Nephron progenitor cell (in vitro differentiated cells): ENCODE results near the gene SOST.

Experiments used
- DNase-seq: peaks from one replicate; pipeline ENCODE4 v3.0.0; 2021
- H3K27ac Mint-ChIP-seq: 2 replicates; pipeline ENCODE4 v1.8.0; 2021; ENCODE audit warnings: mild to moderate bottlenecking, moderate library complexity, mixed read lengths
- H3K27me3 Mint-ChIP-seq: 2 replicates; pipeline ENCODE4 v1.8.0; 2021; ENCODE audit warnings: mild to moderate bottlenecking, low read depth, mixed read lengths; ENCODE audit not compliant: poor library complexity
- H3K36me3 Mint-ChIP-seq: 2 replicates; pipeline ENCODE4 v1.8.0; 2021; ENCODE audit warnings: low read depth, mixed read lengths
- H3K4me1 Mint-ChIP-seq: 2 replicates; pipeline ENCODE4 v1.8.0; 2021; ENCODE audit warnings: mixed read lengths
- H3K4me3 Mint-ChIP-seq: 2 replicates; pipeline ENCODE4 v1.8.0; 2021; ENCODE audit warnings: mild to moderate bottlenecking, moderate library complexity, mixed read lengths
- H3K9me3 Mint-ChIP-seq: 2 replicates; pipeline ENCODE4 v1.8.0; 2021; ENCODE audit warnings: mild to moderate bottlenecking, moderate library complexity, mixed read lengths
- CTCF ChIP-seq: fragments of 200-600 bp; sonication (generic); IDR thresholded peaks from 2 replicates; pipeline ENCODE4 v1.5.0; 2021; ENCODE audit warnings: antibody characterized with exemption

SOST gene

DNA sequence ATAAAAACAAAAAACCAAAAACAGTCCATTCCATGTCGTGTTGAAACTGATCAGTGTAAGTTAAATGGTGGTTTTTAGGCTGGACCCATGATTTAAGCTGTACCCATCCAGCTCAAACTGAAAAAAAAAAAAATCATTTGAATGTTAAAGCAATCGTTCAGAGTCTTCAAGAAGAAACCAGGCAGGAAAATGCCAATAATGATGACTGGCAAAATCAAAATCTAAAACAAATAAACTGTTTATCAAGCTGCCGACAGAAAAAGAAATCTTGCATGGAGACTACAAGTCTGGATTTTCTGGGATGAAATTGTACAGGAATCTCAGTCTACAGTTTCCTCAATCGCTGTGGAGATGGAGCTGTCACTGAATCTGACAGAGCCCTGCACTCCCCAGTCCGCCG is 40.7 kb downstream of the SOST start:
- no peak overlapping the region for H3K27ac Mint-ChIP-seq
- H3K36me3 Mint-ChIP-seq, result no peaks in the 10 kb centered on the region
- H3K9me3 Mint-ChIP-seq, result no peaks in the 10 kb centered on the region
- H3K27me3 Mint-ChIP-seq, result peaks cover 50% of the 10 kb centered on the region
- peaks cover 72% of the 10 kb centered on the region for H3K4me1 Mint-ChIP-seq
- no peak overlapping the region for H3K4me3 Mint-ChIP-seq
- DNase-seq, result no peak
- TF ChIP-seq CTCF, result no peak

GRCh38 chr17:43714465-43715149 is 44.0 kb downstream of the SOST start:
- H3K27ac Mint-ChIP-seq, result no peak overlapping the region
- no peaks in the 10 kb centered on the region for H3K36me3 Mint-ChIP-seq
- peaks cover 4% of the 10 kb centered on the region for H3K9me3 Mint-ChIP-seq
- TF ChIP-seq CTCF, result no peak
- peak overlapping the region; percentile 76 for H3K4me3 Mint-ChIP-seq
- no peak for DNase-seq
- peaks cover 55% of the 10 kb centered on the region for H3K4me1 Mint-ChIP-seq
- H3K27me3 Mint-ChIP-seq, result peaks cover 74% of the 10 kb centered on the region

- Mint-ChIP-seq H3K36me3 (no peaks in the 10 kb centered on the region), H3K4me1 (peaks cover 47% of the 10 kb centered on the region)
- peak; percentile 59 for DNase-seq
Observed at GRCh38 chr17:43713494-43714162, 45.0 kb downstream of the SOST start.

GRCh38 chr17:43712397-43712796 is 46.2 kb downstream of the SOST start:
- Mint-ChIP-seq H3K36me3 (no peaks in the 10 kb centered on the region), H3K4me1 (peaks cover 38% of the 10 kb centered on the region), H3K9me3 (peaks cover 4% of the 10 kb centered on the region), H3K4me3 (peak overlapping the region; percentile 20), H3K27me3 (peaks cover 71% of the 10 kb centered on the region), H3K27ac (no peak overlapping the region)
- TF ChIP-seq CTCF, result no peak
- no peak for DNase-seq

More at GRCh38 chr17:43713494-43714162, 45.0 kb downstream of the SOST start:
- Mint-ChIP-seq H3K27ac (peak overlapping the region; percentile 16), H3K4me3 (peak overlapping the region; percentile 76), H3K9me3 (peaks cover 4% of the 10 kb centered on the region), H3K27me3 (peaks cover 73% of the 10 kb centered on the region)
- TF ChIP-seq CTCF, result no peak

- no peaks in the 10 kb centered on the region for H3K36me3 Mint-ChIP-seq
- DNase-seq, result no peak
- H3K27ac Mint-ChIP-seq, result no peak overlapping the region
- TF ChIP-seq CTCF, result no peak
- H3K9me3 Mint-ChIP-seq, result peaks cover 4% of the 10 kb centered on the region
- peaks cover 52% of the 10 kb centered on the region for H3K27me3 Mint-ChIP-seq
- peaks cover 37% of the 10 kb centered on the region for H3K4me1 Mint-ChIP-seq
- no peak overlapping the region for H3K4me3 Mint-ChIP-seq
Observed at GRCh38 chr17:43710101-43710500, 48.5 kb downstream of the SOST start.
